Measurements from ENCODE around the gene RSPH3. TPM values are rescaled to one million over a fixed set of nuclear protein-coding genes. Genes with fewer than 3 reads are reported as not detected.

RSPH3 gene
- total and polyA plus RNA-seq, 2 of the 13 experiments (the other 11 are each of a cell fraction or from before 2014, with no cell fraction given), result 1.3 to 3.5 TPM

DNA sequence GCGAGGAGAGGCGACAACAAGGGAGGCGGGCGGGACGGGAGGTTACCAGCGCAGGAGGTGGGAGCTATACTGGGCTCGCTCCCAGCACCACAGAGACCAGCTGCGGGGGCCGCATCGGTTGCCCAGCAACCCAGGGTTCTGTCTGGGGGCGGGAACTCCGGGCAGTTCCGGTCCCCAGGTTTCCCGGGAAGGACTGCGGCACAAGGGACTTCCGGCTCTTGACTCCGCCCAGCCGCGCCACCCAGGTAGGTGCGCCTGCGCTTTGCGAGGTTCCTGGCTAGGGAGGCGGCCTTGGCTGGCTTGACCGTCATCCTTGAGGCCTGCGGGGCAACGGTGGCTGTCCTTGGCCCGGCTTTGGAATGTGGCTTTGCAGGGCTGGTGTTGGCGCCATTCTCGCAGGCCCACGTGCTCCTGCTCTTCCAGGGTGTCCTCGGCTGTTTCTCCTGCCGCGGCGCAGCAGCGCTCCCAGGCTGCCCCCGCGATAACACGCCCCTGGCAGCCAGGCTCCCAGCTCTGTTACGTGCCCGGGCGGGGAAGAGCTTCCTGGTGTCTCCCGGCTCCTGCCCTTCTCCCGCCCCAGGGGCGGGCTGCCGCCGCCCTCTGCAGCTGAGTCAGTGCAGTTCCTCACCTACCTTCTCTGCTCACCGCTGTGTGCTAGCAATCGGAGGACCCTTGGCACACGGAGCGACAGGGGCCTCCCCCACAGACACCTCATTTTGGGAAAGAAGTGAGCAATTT lies at the start of gene RSPH3 (continued):
- TF ChIP-seq ZNF10 (CRISPR knock-in tag; IDR thresholded peaks at IDR 0.05; ENCODE audit: borderline replicate concordance, low read depth) (no peak), EZH2 (conservative IDR thresholded peaks at IDR 0.05; ENCODE audit: low read depth, low read length) (no peak), ZNF460 (CRISPR knock-in tag; IDR thresholded peaks at IDR 0.05; ENCODE audit: borderline replicate concordance) (peak; percentile 70; the same call in 1 of the 2 replicates), ZNF251 (CRISPR knock-in tag; IDR thresholded peaks at IDR 0.05) (peak; percentile 96; the same call in 1 of the 2 replicates)
- TF ChIP-seq, protein P1, sequence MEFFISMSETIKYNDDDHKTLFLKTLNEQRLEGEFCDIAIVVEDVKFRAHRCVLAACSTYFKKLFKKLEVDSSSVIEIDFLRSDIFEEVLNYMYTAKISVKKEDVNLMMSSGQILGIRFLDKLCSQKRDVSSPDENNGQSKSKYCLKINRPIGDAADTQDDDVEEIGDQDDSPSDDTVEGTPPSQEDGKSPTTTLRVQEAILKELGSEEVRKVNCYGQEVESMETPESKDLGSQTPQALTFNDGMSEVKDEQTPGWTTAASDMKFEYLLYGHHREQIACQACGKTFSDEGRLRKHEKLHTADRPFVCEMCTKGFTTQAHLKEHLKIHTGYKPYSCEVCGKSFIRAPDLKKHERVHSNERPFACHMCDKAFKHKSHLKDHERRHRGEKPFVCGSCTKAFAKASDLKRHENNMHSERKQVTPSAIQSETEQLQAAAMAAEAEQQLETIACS (CRISPR knock-in tag; IDR thresholded peaks at IDR 0.05), result peak; percentile 48; the same call in 1 of the 2 replicates
- TF ChIP-seq, protein P2, sequence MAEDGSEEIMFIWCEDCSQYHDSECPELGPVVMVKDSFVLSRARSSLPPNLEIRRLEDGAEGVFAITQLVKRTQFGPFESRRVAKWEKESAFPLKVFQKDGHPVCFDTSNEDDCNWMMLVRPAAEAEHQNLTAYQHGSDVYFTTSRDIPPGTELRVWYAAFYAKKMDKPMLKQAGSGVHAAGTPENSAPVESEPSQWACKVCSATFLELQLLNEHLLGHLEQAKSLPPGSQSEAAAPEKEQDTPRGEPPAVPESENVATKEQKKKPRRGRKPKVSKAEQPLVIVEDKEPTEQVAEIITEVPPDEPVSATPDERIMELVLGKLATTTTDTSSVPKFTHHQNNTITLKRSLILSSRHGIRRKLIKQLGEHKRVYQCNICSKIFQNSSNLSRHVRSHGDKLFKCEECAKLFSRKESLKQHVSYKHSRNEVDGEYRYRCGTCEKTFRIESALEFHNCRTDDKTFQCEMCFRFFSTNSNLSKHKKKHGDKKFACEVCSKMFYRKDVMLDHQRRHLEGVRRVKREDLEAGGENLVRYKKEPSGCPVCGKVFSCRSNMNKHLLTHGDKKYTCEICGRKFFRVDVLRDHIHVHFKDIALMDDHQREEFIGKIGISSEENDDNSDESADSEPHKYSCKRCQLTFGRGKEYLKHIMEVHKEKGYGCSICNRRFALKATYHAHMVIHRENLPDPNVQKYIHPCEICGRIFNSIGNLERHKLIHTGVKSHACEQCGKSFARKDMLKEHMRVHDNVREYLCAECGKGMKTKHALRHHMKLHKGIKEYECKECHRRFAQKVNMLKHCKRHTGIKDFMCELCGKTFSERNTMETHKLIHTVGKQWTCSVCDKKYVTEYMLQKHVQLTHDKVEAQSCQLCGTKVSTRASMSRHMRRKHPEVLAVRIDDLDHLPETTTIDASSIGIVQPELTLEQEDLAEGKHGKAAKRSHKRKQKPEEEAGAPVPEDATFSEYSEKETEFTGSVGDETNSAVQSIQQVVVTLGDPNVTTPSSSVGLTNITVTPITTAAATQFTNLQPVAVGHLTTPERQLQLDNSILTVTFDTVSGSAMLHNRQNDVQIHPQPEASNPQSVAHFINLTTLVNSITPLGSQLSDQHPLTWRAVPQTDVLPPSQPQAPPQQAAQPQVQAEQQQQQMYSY (CRISPR knock-in tag; IDR thresholded peaks at IDR 0.05), result peak; percentile 65
- TF ChIP-seq, protein P3, sequence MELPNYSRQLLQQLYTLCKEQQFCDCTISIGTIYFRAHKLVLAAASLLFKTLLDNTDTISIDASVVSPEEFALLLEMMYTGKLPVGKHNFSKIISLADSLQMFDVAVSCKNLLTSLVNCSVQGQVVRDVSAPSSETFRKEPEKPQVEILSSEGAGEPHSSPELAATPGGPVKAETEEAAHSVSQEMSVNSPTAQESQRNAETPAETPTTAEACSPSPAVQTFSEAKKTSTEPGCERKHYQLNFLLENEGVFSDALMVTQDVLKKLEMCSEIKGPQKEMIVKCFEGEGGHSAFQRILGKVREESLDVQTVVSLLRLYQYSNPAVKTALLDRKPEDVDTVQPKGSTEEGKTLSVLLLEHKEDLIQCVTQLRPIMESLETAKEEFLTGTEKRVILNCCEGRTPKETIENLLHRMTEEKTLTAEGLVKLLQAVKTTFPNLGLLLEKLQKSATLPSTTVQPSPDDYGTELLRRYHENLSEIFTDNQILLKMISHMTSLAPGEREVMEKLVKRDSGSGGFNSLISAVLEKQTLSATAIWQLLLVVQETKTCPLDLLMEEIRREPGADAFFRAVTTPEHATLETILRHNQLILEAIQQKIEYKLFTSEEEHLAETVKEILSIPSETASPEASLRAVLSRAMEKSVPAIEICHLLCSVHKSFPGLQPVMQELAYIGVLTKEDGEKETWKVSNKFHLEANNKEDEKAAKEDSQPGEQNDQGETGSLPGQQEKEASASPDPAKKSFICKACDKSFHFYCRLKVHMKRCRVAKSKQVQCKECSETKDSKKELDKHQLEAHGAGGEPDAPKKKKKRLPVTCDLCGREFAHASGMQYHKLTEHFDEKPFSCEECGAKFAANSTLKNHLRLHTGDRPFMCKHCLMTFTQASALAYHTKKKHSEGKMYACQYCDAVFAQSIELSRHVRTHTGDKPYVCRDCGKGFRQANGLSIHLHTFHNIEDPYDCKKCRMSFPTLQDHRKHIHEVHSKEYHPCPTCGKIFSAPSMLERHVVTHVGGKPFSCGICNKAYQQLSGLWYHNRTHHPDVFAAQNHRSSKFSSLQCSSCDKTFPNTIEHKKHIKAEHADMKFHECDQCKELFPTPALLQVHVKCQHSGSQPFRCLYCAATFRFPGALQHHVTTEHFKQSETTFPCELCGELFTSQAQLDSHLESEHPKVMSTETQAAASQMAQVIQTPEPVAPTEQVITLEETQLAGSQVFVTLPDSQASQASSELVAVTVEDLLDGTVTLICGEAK (IDR thresholded peaks at IDR 0.05), result peak; percentile 97
- TF ChIP-seq, protein P3 (CRISPR knock-in tag; IDR thresholded peaks at IDR 0.05), result peak; percentile 95
- TF ChIP-seq, protein P4, sequence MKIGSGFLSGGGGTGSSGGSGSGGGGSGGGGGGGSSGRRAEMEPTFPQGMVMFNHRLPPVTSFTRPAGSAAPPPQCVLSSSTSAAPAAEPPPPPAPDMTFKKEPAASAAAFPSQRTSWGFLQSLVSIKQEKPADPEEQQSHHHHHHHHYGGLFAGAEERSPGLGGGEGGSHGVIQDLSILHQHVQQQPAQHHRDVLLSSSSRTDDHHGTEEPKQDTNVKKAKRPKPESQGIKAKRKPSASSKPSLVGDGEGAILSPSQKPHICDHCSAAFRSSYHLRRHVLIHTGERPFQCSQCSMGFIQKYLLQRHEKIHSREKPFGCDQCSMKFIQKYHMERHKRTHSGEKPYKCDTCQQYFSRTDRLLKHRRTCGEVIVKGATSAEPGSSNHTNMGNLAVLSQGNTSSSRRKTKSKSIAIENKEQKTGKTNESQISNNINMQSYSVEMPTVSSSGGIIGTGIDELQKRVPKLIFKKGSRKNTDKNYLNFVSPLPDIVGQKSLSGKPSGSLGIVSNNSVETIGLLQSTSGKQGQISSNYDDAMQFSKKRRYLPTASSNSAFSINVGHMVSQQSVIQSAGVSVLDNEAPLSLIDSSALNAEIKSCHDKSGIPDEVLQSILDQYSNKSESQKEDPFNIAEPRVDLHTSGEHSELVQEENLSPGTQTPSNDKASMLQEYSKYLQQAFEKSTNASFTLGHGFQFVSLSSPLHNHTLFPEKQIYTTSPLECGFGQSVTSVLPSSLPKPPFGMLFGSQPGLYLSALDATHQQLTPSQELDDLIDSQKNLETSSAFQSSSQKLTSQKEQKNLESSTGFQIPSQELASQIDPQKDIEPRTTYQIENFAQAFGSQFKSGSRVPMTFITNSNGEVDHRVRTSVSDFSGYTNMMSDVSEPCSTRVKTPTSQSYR (CRISPR knock-in tag; IDR thresholded peaks at IDR 0.05; ENCODE audit: borderline replicate concordance), result peak; percentile 54; the same call in 1 of the 2 replicates
